ENCODE measurements around the gene STAB1. TPM values are rescaled to one million over a fixed set of nuclear protein-coding genes. Genes with fewer than 3 reads are reported as not detected.

STAB1 gene
- total RNA-seq, 1 donor from 2014 or later, result 0.71 TPM

GRCh38 chr3:52555056-52555455 is 59.9 kb downstream of the STAB1 start:
- no peaks in the 10 kb centered on the region for H3K9me3 Mint-ChIP-seq
- TF ChIP-seq, protein P1, sequence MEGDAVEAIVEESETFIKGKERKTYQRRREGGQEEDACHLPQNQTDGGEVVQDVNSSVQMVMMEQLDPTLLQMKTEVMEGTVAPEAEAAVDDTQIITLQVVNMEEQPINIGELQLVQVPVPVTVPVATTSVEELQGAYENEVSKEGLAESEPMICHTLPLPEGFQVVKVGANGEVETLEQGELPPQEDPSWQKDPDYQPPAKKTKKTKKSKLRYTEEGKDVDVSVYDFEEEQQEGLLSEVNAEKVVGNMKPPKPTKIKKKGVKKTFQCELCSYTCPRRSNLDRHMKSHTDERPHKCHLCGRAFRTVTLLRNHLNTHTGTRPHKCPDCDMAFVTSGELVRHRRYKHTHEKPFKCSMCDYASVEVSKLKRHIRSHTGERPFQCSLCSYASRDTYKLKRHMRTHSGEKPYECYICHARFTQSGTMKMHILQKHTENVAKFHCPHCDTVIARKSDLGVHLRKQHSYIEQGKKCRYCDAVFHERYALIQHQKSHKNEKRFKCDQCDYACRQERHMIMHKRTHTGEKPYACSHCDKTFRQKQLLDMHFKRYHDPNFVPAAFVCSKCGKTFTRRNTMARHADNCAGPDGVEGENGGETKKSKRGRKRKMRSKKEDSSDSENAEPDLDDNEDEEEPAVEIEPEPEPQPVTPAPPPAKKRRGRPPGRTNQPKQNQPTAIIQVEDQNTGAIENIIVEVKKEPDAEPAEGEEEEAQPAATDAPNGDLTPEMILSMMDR (IDR thresholded peaks at IDR 0.05), result no peak
- no peak overlapping the region for H3K4me3 Mint-ChIP-seq
- ChIA-PET CTCF (no interaction called here), POLR2A (interaction anchor here (0.6 kb wide), 1 partner anchor 69 kb away, joined by 3 read pairs; no protein-coding TSS in a partner anchor)
- DNase-seq (no peak), ATAC-seq (ENCODE audit: low read depth) (no peak)
- H3K36me3 Mint-ChIP-seq (ENCODE audit: low read depth), result peaks cover 76% of the 10 kb centered on the region
- H3K27me3 Mint-ChIP-seq, result no peaks in the 10 kb centered on the region
- no peak overlapping the region for H3K27ac Mint-ChIP-seq
- intact Hi-C loops (cut with micrococcal nuclease), result no loop called here
- no peaks in the 10 kb centered on the region for H3K4me1 Mint-ChIP-seq

GRCh38 chr3:52557011-52557960 is 62.1 kb downstream of the STAB1 start:
- intact Hi-C loops (cut with micrococcal nuclease), result no loop called here
- Mint-ChIP-seq H3K27ac (no peak overlapping the region), H3K4me3 (no peak overlapping the region), H3K9me3 (no peaks in the 10 kb centered on the region), H3K4me1 (no peaks in the 10 kb centered on the region), H3K27me3 (no peaks in the 10 kb centered on the region), H3K36me3 (ENCODE audit: low read depth) (peaks cover 78% of the 10 kb centered on the region)
- POLR2A ChIA-PET, result no interaction called here
- no peak for DNase-seq
- TF ChIP-seq, protein P1 (IDR thresholded peaks at IDR 0.05), result no peak
- CTCF ChIA-PET, result no interaction called here
- ATAC-seq (ENCODE audit: low read depth), result no peak

GRCh38 chr3:52558436-52558835 is 63.3 kb downstream of the STAB1 start:
- Mint-ChIP-seq H3K36me3 (ENCODE audit: low read depth) (peaks cover 84% of the 10 kb centered on the region), H3K27ac (no peak overlapping the region)

GRCh38 chr3:52561028-52561747 is 66.0 kb downstream of the STAB1 start:
- DNase-seq, result no peak
- no peaks in the 10 kb centered on the region for H3K27me3 Mint-ChIP-seq
- no peak for ATAC-seq (ENCODE audit: low read depth)
- ChIA-PET POLR2A (interaction anchor here (0.7 kb wide), 1 partner anchor 1150 kb away, joined by 3 read pairs; no protein-coding TSS in a partner anchor), CTCF (no interaction called here)
- H3K27ac Mint-ChIP-seq, result no peak overlapping the region
- H3K9me3 Mint-ChIP-seq, result no peaks in the 10 kb centered on the region
- TF ChIP-seq, protein P1 (IDR thresholded peaks at IDR 0.05), result no peak
- H3K4me3 Mint-ChIP-seq, result no peak overlapping the region
- no peaks in the 10 kb centered on the region for H3K4me1 Mint-ChIP-seq
- intact Hi-C loops (cut with micrococcal nuclease), result no loop called here
- peaks cover 75% of the 10 kb centered on the region for H3K36me3 Mint-ChIP-seq (ENCODE audit: low read depth)

More at GRCh38 chr3:52558436-52558835, 63.3 kb downstream of the STAB1 start:
- no peak for DNase-seq
- intact Hi-C loops (cut with micrococcal nuclease), result no loop called here
- ChIA-PET POLR2A (no interaction called here), CTCF (no interaction called here)
- Mint-ChIP-seq H3K4me1 (no peaks in the 10 kb centered on the region), H3K9me3 (no peaks in the 10 kb centered on the region), H3K27me3 (no peaks in the 10 kb centered on the region), H3K4me3 (no peak overlapping the region)
- ATAC-seq (ENCODE audit: low read depth), result no peak
- TF ChIP-seq, protein P1 (IDR thresholded peaks at IDR 0.05), result no peak

DNA sequence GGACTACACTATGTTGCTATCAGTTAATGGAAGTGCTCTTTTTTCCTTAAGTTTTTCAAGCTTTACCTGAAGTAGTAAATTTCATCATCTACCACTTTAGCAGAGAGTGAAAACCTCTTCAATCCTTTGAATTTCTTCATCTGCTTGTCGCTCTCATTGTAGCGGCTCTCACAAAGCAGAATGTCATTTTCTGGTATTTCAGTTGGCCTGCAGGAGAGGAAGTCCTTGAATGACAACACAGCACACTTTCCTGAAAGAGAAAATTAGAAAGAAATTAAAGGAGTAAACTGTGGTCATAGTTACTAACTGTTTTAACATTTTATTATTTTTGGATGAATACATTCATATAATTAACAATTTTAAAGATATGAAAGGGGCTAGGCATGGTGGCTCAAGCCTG is 68.8 kb downstream of the STAB1 start:
- no peak for DNase-seq
- H3K27me3 Mint-ChIP-seq, result no peaks in the 10 kb centered on the region
- ChIA-PET CTCF (no interaction called here), POLR2A (no interaction called here)
- no peaks in the 10 kb centered on the region for H3K4me1 Mint-ChIP-seq
- H3K9me3 Mint-ChIP-seq, result no peaks in the 10 kb centered on the region
- H3K36me3 Mint-ChIP-seq (ENCODE audit: low read depth), result peaks cover 63% of the 10 kb centered on the region
- intact Hi-C loops (cut with micrococcal nuclease), result no loop called here
- H3K27ac Mint-ChIP-seq, result no peak overlapping the region
- no peak overlapping the region for H3K4me3 Mint-ChIP-seq
- TF ChIP-seq, protein P1 (IDR thresholded peaks at IDR 0.05), result no peak
- no peak for ATAC-seq (ENCODE audit: low read depth)

Measured in activated B cell treated with CpG ODN at 0.5 μM for 24 hours (primary cell).